BLaER1 (cell line): ENCODE data around the gene C1QTNF2.

Experiments used
- H3K27ac ChIP-seq: shearing (Covaris generic); formaldehyde crosslinking; 2 replicates; pipeline ENCODE4 v1.8.1; 2022
- H3K27me3 ChIP-seq: shearing (Covaris generic); formaldehyde crosslinking; 2 replicates; pipeline ENCODE4 v1.8.1; 2022
- H3K36me3 ChIP-seq: shearing (Covaris generic); formaldehyde crosslinking; 2 replicates; pipeline ENCODE4 v1.8.1; 2022
- H3K4me1 ChIP-seq: shearing (Covaris generic); formaldehyde crosslinking; 2 replicates; pipeline ENCODE4 v1.8.1; 2022
- H3K4me2 ChIP-seq: shearing (Covaris generic); formaldehyde crosslinking; 2 replicates; pipeline ENCODE4 v1.8.1; 2022
- H3K4me3 ChIP-seq: shearing (Covaris generic); formaldehyde crosslinking; 2 replicates; pipeline ENCODE4 v1.8.1; 2022
- H3K9ac ChIP-seq: shearing (Covaris generic); formaldehyde crosslinking; 2 replicates; pipeline ENCODE4 v1.8.1; 2022
- H3K9me3 ChIP-seq: shearing (Covaris generic); formaldehyde crosslinking; 2 replicates; pipeline ENCODE4 v1.8.1; 2022
- H4K20me1 ChIP-seq: shearing (Covaris generic); formaldehyde crosslinking; 2 replicates; pipeline ENCODE4 v1.8.1; 2022
- Cebpa-rat ChIP-seq: shearing (Covaris generic); IDR thresholded peaks from 2 replicates; pipeline ENCODE4 v1.8.1; 2022

The C1QTNF2 gene

GRCh38 chr5:160369990-160370712 is at the start of gene C1QTNF2:
Gene C1QTNF2, minus strand, starts transcription at chr5:160370626. Its CDS starts 15,615 bp downstream, at chr5:160355011.
- Histone ChIP-seq H3K4me3 (no peak within 1 kb of the TSS), H3K4me1 (no peaks in the 10 kb centered on the region), H3K9me3 (peaks cover 6% of the 10 kb centered on the region), H3K27ac (no peak within 1 kb of the TSS), H3K36me3 (no peaks in the 10 kb centered on the region), H4K20me1 (no peaks in the 10 kb centered on the region), H3K27me3 (peaks cover 24% of the 10 kb centered on the region), H3K4me2 (no peak within 1 kb of the TSS), H3K9ac (no peak within 1 kb of the TSS)
- TF ChIP-seq Cebpa-rat: no peak

- Histone ChIP-seq H3K4me2 (peak overlapping the region; percentile 76), H3K27ac (no peak overlapping the region), H3K4me1 (peaks cover 74% of the 10 kb centered on the region), H3K9ac (no peak overlapping the region), H3K4me3 (no peak overlapping the region), H3K27me3 (no peaks in the 10 kb centered on the region), H3K9me3 (no peaks in the 10 kb centered on the region), H3K36me3 (peaks cover 8% of the 10 kb centered on the region; the same call in 1 of the 2 replicates), H4K20me1 (peaks cover 26% of the 10 kb centered on the region)
- no peak for TF ChIP-seq Cebpa-rat
Observed at GRCh38 chr5:160420331-160420610, 49.8 kb upstream of the C1QTNF2 start.

- Histone ChIP-seq H3K27me3 (no peaks in the 10 kb centered on the region), H3K27ac (peak overlapping the region; percentile 84), H3K4me2 (peak overlapping the region; percentile 76), H3K36me3 (peaks cover 14% of the 10 kb centered on the region), H3K9me3 (no peaks in the 10 kb centered on the region), H4K20me1 (peaks cover 31% of the 10 kb centered on the region), H3K9ac (peak overlapping the region; percentile 89), H3K4me1 (peaks cover 69% of the 10 kb centered on the region), H3K4me3 (peak overlapping the region; percentile 82)
- no peak for TF ChIP-seq Cebpa-rat
Observed at GRCh38 chr5:160419458-160420330, 49.3 kb upstream of the C1QTNF2 start.

- no peak for TF ChIP-seq Cebpa-rat
- peak within 1 kb of the TSS; percentile 89 for H3K9ac ChIP-seq
- peak within 1 kb of the TSS; percentile 84 for H3K27ac ChIP-seq
- H3K36me3 ChIP-seq: peaks cover 22% of the 10 kb centered on the region
- peak within 1 kb of the TSS; percentile 82 for H3K4me3 ChIP-seq
- peaks cover 60% of the 10 kb centered on the region for H3K4me1 ChIP-seq
- H4K20me1 ChIP-seq: peaks cover 31% of the 10 kb centered on the region
- H3K9me3 ChIP-seq: no peaks in the 10 kb centered on the region
- H3K27me3 ChIP-seq: no peaks in the 10 kb centered on the region
- H3K4me2 ChIP-seq: peak within 1 kb of the TSS; percentile 93
Observed at GRCh38 chr5:160418561-160419457, 48.4 kb upstream of the C1QTNF2 start, which contains the start of gene SLU7. Gene SLU7, minus strand, starts transcription at chr5:160419081. Its CDS starts 3,787 bp downstream, at chr5:160415294.

GRCh38 chr5:160399402-160400353 is 29.3 kb upstream of the C1QTNF2 start, which contains the start of gene FAM200C:
Gene FAM200C, minus strand, starts transcription at chr5:160400054. Its CDS starts 4,564 bp downstream, at chr5:160395490.
- Histone ChIP-seq H4K20me1 (no peaks in the 10 kb centered on the region), H3K9me3 (no peaks in the 10 kb centered on the region), H3K4me3 (peak within 1 kb of the TSS; percentile 78), H3K4me2 (peak within 1 kb of the TSS; percentile 90), H3K36me3 (peaks cover 35% of the 10 kb centered on the region), H3K4me1 (peaks cover 22% of the 10 kb centered on the region), H3K9ac (peak within 1 kb of the TSS; percentile 90), H3K27ac (peak within 1 kb of the TSS; percentile 88), H3K27me3 (no peaks in the 10 kb centered on the region)
- no peak for TF ChIP-seq Cebpa-rat

- H3K27me3 ChIP-seq: no peaks in the 10 kb centered on the region
- H3K36me3 ChIP-seq: peaks cover 27% of the 10 kb centered on the region
- H3K27ac ChIP-seq: no peak overlapping the region
- TF ChIP-seq Cebpa-rat: no peak
- H4K20me1 ChIP-seq: no peaks in the 10 kb centered on the region
- H3K4me2 ChIP-seq: peak overlapping the region; percentile 90
- no peaks in the 10 kb centered on the region for H3K9me3 ChIP-seq
- no peak overlapping the region for H3K9ac ChIP-seq
- peaks cover 22% of the 10 kb centered on the region for H3K4me1 ChIP-seq
- no peak overlapping the region for H3K4me3 ChIP-seq
Observed at GRCh38 chr5:160398806-160399205, 28.4 kb upstream of the C1QTNF2 start.

- Histone ChIP-seq H3K27me3 (no peaks in the 10 kb centered on the region), H3K36me3 (peaks cover 14% of the 10 kb centered on the region), H3K4me3 (no peak overlapping the region), H4K20me1 (no peaks in the 10 kb centered on the region), H3K9me3 (no peaks in the 10 kb centered on the region), H3K9ac (no peak overlapping the region), H3K4me1 (peaks cover 22% of the 10 kb centered on the region), H3K27ac (no peak overlapping the region), H3K4me2 (no peak overlapping the region)
- TF ChIP-seq Cebpa-rat: no peak
Observed at GRCh38 chr5:160397492-160397891, 27.1 kb upstream of the C1QTNF2 start.

GRCh38 chr5:160395111-160395510 is 24.7 kb upstream of the C1QTNF2 start:
- Histone ChIP-seq H3K27ac (no peak overlapping the region), H3K4me3 (no peak overlapping the region), H3K9ac (no peak overlapping the region), H4K20me1 (no peaks in the 10 kb centered on the region), H3K4me2 (no peak overlapping the region), H3K9me3 (no peaks in the 10 kb centered on the region), H3K4me1 (peaks cover 17% of the 10 kb centered on the region), H3K36me3 (0 out of 2 replicates have a peak, but pooled peaks cover 4% of the 10 kb centered on the region), H3K27me3 (no peaks in the 10 kb centered on the region)
- TF ChIP-seq Cebpa-rat: no peak
